PC-3 (cell line): Measurements from ENCODE around the gene CASTOR1. TPM values are rescaled to one million over a fixed set of nuclear protein-coding genes. Genes with fewer than 3 reads are reported as not detected.

Experiments
- ATAC-seq: fragments of 200-7000 bp; cut with Tn5 transposase; 2 replicates; pipeline ENCODE4 v1.9.1; 2020; ENCODE audit warnings: mild to moderate bottlenecking, moderate library complexity
- BruUV-seq: library from RNA; stranded (reverse); fragments of 400-500 nt; replicated peaks from 2 replicates; lab custom pipeline; 2021; lab: Mats Ljungman, UMichigan
- CTCF ChIA-PET: fragments of 300-600 bp; sonication (Branson Sonifier 250); formaldehyde crosslinking; loops from one replicate; lab custom pipeline; 2022; ENCODE audit warnings: antibody characterized with exemption; lab: Charles Lee
- POLR2A ChIA-PET: fragments of 300-600 bp; sonication (Branson Sonifier 250); formaldehyde crosslinking; loops from one replicate; lab custom pipeline; 2022; ENCODE audit warnings: antibody characterized with exemption; ENCODE audit not compliant: unreplicated experiment; lab: Charles Lee
- DNase-seq: peaks from one replicate; pipeline ENCODE4 v3.0.0-alpha.2; 2015
- H2AFZ ChIP-seq: fragments of 300-600 bp; sonication (generic); 2 replicates; pipeline ENCODE4 v1.6.0; 2016; ENCODE audit warnings: antibody characterized with exemption, low read length
- H3F3A ChIP-seq: fragments of 300-600 bp; sonication (generic); one replicate; pipeline ENCODE4 v1.6.0; 2017; ENCODE audit warnings: antibody characterized with exemption, low read length, control low read depth, mild to moderate bottlenecking; ENCODE audit not compliant: unreplicated experiment
- H3K27ac ChIP-seq: fragments of 300-600 bp; sonication (generic); 2 replicates; pipeline ENCODE4 v1.5.1; 2016; ENCODE audit warnings: mild to moderate bottlenecking, low read length
- H3K27me3 ChIP-seq: fragments of 300-600 bp; sonication (generic); 2 replicates; pipeline ENCODE4 v1.6.1; 2016; ENCODE audit warnings: low read length, mixed read lengths
- H3K36me3 ChIP-seq: fragments of 300-600 bp; sonication (generic); 2 replicates; pipeline ENCODE4 v1.6.1; 2016; ENCODE audit warnings: low read depth, mixed run types, low read length, mixed read lengths
- H3K4me1 ChIP-seq: fragments of 300-600 bp; sonication (generic); 2 replicates; pipeline ENCODE4 v1.5.1; 2016; ENCODE audit warnings: low read length; ENCODE audit not compliant: insufficient read depth
- H3K4me2 ChIP-seq: fragments of 300-600 bp; sonication (generic); 2 replicates; pipeline ENCODE4 v1.6.0; 2016; ENCODE audit warnings: low read length
- H3K4me3 ChIP-seq: fragments of 300-600 bp; sonication (generic); 2 replicates; pipeline ENCODE4 v1.5.1; 2016; ENCODE audit warnings: mild to moderate bottlenecking, low read length, mixed read lengths
- H3K79me2 ChIP-seq: fragments of 300-600 bp; sonication (generic); 2 replicates; pipeline ENCODE4 v1.6.1; 2017; ENCODE audit warnings: low read length, mixed read lengths
- H3K9ac ChIP-seq: fragments of 300-600 bp; sonication (generic); 2 replicates; pipeline ENCODE4 v1.6.0; 2016; ENCODE audit warnings: mild to moderate bottlenecking, low read length
- H3K9me2 ChIP-seq: fragments of 300-600 bp; sonication (generic); replicated peaks from 2 replicates; pipeline ENCODE4 v1.6.1; 2016; ENCODE audit warnings: mixed run types, low read length, mixed read lengths
- H3K9me3 ChIP-seq: fragments of 300-600 bp; sonication (generic); 2 replicates; pipeline ENCODE4 v1.6.1; 2016; ENCODE audit warnings: low read length, mixed read lengths
- H4K20me1 ChIP-seq: fragments of 300-600 bp; sonication (generic); 2 replicates; pipeline ENCODE4 v1.6.1; 2016; ENCODE audit warnings: low read length, mixed read lengths
- EZH2 ChIP-seq: fragments of 300-600 bp; sonication (generic); IDR thresholded peaks from one replicate; pipeline ENCODE4 v1.6.1; 2017; ENCODE audit warnings: antibody characterized with exemption, mild to moderate bottlenecking, low read length; ENCODE audit not compliant: unreplicated experiment
- EZH2phosphoT487 ChIP-seq: fragments of 300-600 bp; sonication (generic); IDR thresholded peaks from 2 replicates; pipeline ENCODE4 v1.6.1; 2018; ENCODE audit warnings: mild to moderate bottlenecking, antibody characterized with exemption, low read length, borderline replicate concordance
- intact Hi-C: fragments of 100-400 bp; cut with micrococcal nuclease; formaldehyde crosslinking; loops from 2 replicates; pipeline ENCODE4 v1.9.0; 2023
- total RNA-seq: library from RNA; depleted of rRNA; stranded (reverse); fragments of >200 nt; gene quantifications from 2 replicates; pipeline ENCODE4 v1.2.3, GENCODE V29; 2014
- TF ChIP-seq, protein P1 (sequence below): fragments of 300-600 bp; sonication (generic); conservative IDR thresholded peaks from 2 replicates; pipeline ENCODE4 v1.5.1; 2017; ENCODE audit warnings: antibody characterized with exemption, low read depth, mild to moderate bottlenecking, low read length

CASTOR1 gene
- total RNA-seq, 1 experiment from 2014 or later, result 4.2 TPM

DNA sequence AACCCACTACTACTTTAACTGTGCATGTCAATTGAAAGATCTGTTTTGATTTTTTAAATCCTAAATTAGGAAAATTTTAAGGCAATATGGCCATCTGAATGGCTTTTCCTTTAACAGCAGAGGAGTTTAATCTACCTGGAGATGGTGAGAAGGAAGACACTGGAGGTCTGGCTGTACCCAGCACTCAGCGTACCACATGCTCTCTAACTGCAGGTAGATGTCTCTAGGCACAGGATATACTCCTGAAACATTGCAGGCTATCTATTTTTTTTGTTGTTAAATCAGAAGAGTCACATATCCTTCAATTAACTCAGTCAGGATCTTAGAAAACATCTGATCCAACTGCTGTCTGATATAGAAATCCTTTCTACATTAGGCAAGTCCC, 17.3 kb upstream of the CASTOR1 start:
- no peaks in the 10 kb centered on the region for H3K9me3 ChIP-seq
- TF ChIP-seq EZH2 (no peak), EZH2phosphoT487 (no peak)
- TF ChIP-seq, protein P1, sequence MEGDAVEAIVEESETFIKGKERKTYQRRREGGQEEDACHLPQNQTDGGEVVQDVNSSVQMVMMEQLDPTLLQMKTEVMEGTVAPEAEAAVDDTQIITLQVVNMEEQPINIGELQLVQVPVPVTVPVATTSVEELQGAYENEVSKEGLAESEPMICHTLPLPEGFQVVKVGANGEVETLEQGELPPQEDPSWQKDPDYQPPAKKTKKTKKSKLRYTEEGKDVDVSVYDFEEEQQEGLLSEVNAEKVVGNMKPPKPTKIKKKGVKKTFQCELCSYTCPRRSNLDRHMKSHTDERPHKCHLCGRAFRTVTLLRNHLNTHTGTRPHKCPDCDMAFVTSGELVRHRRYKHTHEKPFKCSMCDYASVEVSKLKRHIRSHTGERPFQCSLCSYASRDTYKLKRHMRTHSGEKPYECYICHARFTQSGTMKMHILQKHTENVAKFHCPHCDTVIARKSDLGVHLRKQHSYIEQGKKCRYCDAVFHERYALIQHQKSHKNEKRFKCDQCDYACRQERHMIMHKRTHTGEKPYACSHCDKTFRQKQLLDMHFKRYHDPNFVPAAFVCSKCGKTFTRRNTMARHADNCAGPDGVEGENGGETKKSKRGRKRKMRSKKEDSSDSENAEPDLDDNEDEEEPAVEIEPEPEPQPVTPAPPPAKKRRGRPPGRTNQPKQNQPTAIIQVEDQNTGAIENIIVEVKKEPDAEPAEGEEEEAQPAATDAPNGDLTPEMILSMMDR, result no peak
- no peak for DNase-seq
- peaks cover 64% of the 10 kb centered on the region for H3K79me2 ChIP-seq
- CTCF ChIA-PET, result no interaction called here
- no peaks in the 10 kb centered on the region for H3K9me2 ChIP-seq
- H3K4me3 ChIP-seq, result no peak overlapping the region
- H3K9ac ChIP-seq, result no peak overlapping the region
- H2AFZ ChIP-seq, result no peak overlapping the region
- intact Hi-C loops, result no loop called here
- ATAC-seq, result no peak
- no peaks in the 10 kb centered on the region for H3K27me3 ChIP-seq
- peaks cover 10% of the 10 kb centered on the region for H3F3A ChIP-seq
- POLR2A ChIA-PET, result no interaction called here
- peak overlapping the region; percentile 97; the same call in 1 of the 2 replicates for H3K27ac ChIP-seq
- no peaks in the 10 kb centered on the region for H4K20me1 ChIP-seq
- BruUV-seq, result no TSS peak
- no peak overlapping the region for H3K4me2 ChIP-seq
- 0 out of 2 replicates have a peak, but pooled peaks cover 4% of the 10 kb centered on the region for H3K36me3 ChIP-seq
- peaks cover 81% of the 10 kb centered on the region for H3K4me1 ChIP-seq

DNA sequence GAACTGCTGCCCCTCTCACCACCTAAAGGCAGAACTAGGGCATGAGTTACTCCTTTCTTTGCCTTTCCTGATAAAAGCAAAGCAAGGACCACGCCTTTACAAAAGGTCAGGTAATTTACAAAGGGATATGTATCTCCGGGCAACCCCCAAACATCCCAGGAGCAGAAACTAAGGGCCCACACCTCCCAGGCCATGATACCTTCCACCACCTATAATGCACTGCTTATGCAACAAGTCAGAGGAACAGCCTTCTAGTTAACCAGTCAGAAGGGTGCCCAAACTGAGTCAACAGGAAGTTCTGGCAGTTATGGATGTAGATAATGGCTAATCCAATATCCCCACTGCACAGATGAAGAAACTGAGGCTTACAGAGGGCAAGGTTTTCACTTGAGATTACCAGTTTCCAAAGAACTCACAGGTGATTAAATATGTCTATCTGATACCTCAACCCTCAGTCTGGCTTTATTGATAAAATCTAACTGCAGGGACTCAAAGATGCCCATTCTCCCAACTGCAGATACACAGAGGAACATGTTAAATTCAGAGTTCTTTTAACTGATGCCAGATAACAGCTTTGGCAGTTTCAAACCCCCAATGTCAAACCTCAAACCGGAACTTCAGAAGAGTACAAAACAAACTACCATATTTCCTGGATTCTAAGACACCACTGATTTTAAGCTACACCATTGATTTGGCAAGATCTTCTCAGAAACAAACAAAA, 16.8 kb upstream of the CASTOR1 start:
- H3K4me3 ChIP-seq, result no peak overlapping the region
- ChIA-PET CTCF (no interaction called here), POLR2A (no interaction called here)
- H3K4me1 ChIP-seq, result peaks cover 81% of the 10 kb centered on the region
- H3K4me2 ChIP-seq, result peak overlapping the region; percentile 64
- no peaks in the 10 kb centered on the region for H3K9me2 ChIP-seq
- peak overlapping the region; percentile 56; the same call in 1 of the 2 replicates for H3K9ac ChIP-seq
- H4K20me1 ChIP-seq, result no peaks in the 10 kb centered on the region
- H3K27ac ChIP-seq, result peak overlapping the region; percentile 97
- no peak for DNase-seq
- H3K27me3 ChIP-seq, result no peaks in the 10 kb centered on the region
- no peak for ATAC-seq
- no peaks in the 10 kb centered on the region for H3K9me3 ChIP-seq
- peaks cover 10% of the 10 kb centered on the region for H3F3A ChIP-seq
- no peak overlapping the region for H2AFZ ChIP-seq
- peaks cover 63% of the 10 kb centered on the region for H3K79me2 ChIP-seq
- H3K36me3 ChIP-seq, result peaks cover 7% of the 10 kb centered on the region; the same call in 1 of the 2 replicates
- BruUV-seq, result no TSS peak
- intact Hi-C loops, result no loop called here
- TF ChIP-seq, protein P1, result no peak
- no peak for TF ChIP-seq EZH2phosphoT487
- no peak for TF ChIP-seq EZH2

DNA sequence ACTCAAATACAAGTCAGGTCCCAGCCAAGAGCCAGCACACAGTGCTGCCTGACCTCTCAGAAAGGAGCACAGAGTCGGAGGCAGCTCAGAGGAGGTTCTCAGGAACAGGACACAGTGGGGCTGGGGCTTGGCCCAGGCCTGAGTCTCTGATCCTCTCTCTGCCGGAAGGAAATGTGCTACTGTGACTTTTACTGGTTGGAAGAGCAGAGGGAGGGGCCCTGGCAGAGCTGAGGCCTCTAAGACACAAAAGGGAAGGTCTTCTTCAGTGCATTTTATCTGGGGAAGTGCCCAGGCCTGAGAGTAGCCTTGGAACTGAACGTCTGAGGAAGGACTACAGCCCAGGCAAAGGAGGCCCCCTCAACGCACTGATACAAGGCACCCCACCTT, 16.2 kb upstream of the CASTOR1 start:
- H3K9ac ChIP-seq, result peak overlapping the region; percentile 56
- H3F3A ChIP-seq, result peaks cover 10% of the 10 kb centered on the region
- H3K4me2 ChIP-seq, result peak overlapping the region; percentile 64
- ChIA-PET CTCF (no interaction called here), POLR2A (no interaction called here)
- peak; percentile 43 for ATAC-seq
- intact Hi-C loops, result no loop called here
- H3K36me3 ChIP-seq, result peaks cover 7% of the 10 kb centered on the region; the same call in 1 of the 2 replicates
- no TSS peak for BruUV-seq
- no peak overlapping the region for H2AFZ ChIP-seq
- H3K27me3 ChIP-seq, result no peaks in the 10 kb centered on the region
- TF ChIP-seq EZH2phosphoT487, result no peak
- TF ChIP-seq, protein P1, result no peak
- TF ChIP-seq EZH2, result no peak
- 0 out of 2 replicates have a peak overlapping the region, but pooled peaks have one; percentile 13 for H3K4me3 ChIP-seq
- peaks cover 59% of the 10 kb centered on the region for H3K79me2 ChIP-seq
- H3K9me2 ChIP-seq, result no peaks in the 10 kb centered on the region
- no peaks in the 10 kb centered on the region for H3K9me3 ChIP-seq
- peak overlapping the region; percentile 97 for H3K27ac ChIP-seq
- H3K4me1 ChIP-seq, result peaks cover 77% of the 10 kb centered on the region
- no peak for DNase-seq
- no peaks in the 10 kb centered on the region for H4K20me1 ChIP-seq
